ENCODE data around the gene CEBPE. TPM values are rescaled to one million over a fixed set of nuclear protein-coding genes. Genes with fewer than 3 reads are reported as not detected.

The CEBPE gene
- total and polyA plus RNA-seq, 7 donors, result 0.28 to 0.68 TPM; not detected in 5

- DNase-seq, result no peak
- intact Hi-C loops (cut with DNase I), result no loop called here
- H3K36me3 ChIP-seq, result peaks cover 0 to 9% (median 2%) of the 10 kb centered on the region in 4 donors
- WGBS, 2 donors, result 77 to 84% methylated on average over 3 of the region's 3 CpGs
- H3K4me3 ChIP-seq, result no peak overlapping the region
- H3K9me3 ChIP-seq, result no peaks in the 10 kb centered on the region
- H3K27ac ChIP-seq, result peak overlapping the region in 1 of 4 donors; percentile 24
- no peaks in the 10 kb centered on the region for H3K4me1 ChIP-seq
- H3K27me3 ChIP-seq, result no peaks in the 10 kb centered on the region
- no peak for TF ChIP-seq EP300 (IDR thresholded peaks at IDR 0.05)
- TF ChIP-seq POLR2AphosphoS5 (IDR thresholded peaks at IDR 0.05), result no peak
- TF ChIP-seq CTCF (IDR thresholded peaks at IDR 0.05), result no peak
- no peak for TF ChIP-seq POLR2A (IDR thresholded peaks at IDR 0.05)
These were observed 11.8 kb upstream of the CEBPE start for GRCh38 chr14:23130871-23131270.

- TF ChIP-seq POLR2A (IDR thresholded peaks at IDR 0.05), result no peak
- TF ChIP-seq POLR2AphosphoS5 (IDR thresholded peaks at IDR 0.05), result no peak
- TF ChIP-seq EP300 (IDR thresholded peaks at IDR 0.05), result no peak
- no peak for TF ChIP-seq CTCF (IDR thresholded peaks at IDR 0.05)
- DNase-seq, result no peak
- no peaks in the 10 kb centered on the region for H3K27me3 ChIP-seq
- H3K36me3 ChIP-seq, result peaks cover 0 to 9% (median 2%) of the 10 kb centered on the region in 4 donors
- intact Hi-C loops (cut with DNase I), result no loop called here
- H3K27ac ChIP-seq, result no peak overlapping the region
- WGBS, 2 donors, result 92 to 93% methylated on average over 7 of the region's 7 CpGs
- no peaks in the 10 kb centered on the region for H3K9me3 ChIP-seq
- no peaks in the 10 kb centered on the region for H3K4me1 ChIP-seq
- no peak overlapping the region for H3K4me3 ChIP-seq
These were observed 10.8 kb upstream of the CEBPE start for GRCh38 chr14:23129759-23130316.

GRCh38 chr14:23128969-23129758 lies 10.1 kb upstream of the CEBPE start:
- Histone ChIP-seq H3K27me3 (no peaks in the 10 kb centered on the region), H3K4me1 (no peaks in the 10 kb centered on the region), H3K36me3 (peaks cover 0 to 9% (median 2%) of the 10 kb centered on the region in 4 donors), H3K4me3 (no peak overlapping the region), H3K9me3 (no peaks in the 10 kb centered on the region), H3K27ac (no peak overlapping the region)
- DNase-seq, result no peak
- intact Hi-C loops (cut with DNase I), result no loop called here
- WGBS, 2 donors, result 89 to 96% methylated on average over 7 of the region's 7 CpGs
- TF ChIP-seq CTCF (IDR thresholded peaks at IDR 0.05), result no peak
- no peak for TF ChIP-seq POLR2AphosphoS5 (IDR thresholded peaks at IDR 0.05)
- no peak for TF ChIP-seq EP300 (IDR thresholded peaks at IDR 0.05)
- TF ChIP-seq POLR2A (IDR thresholded peaks at IDR 0.05), result no peak

- H3K4me1 ChIP-seq, result no peaks in the 10 kb centered on the region
- no peaks in the 10 kb centered on the region for H3K9me3 ChIP-seq
- no peak overlapping the region for H3K27ac ChIP-seq
- peaks cover 0 to 2% (median 0%) of the 10 kb centered on the region in 3 donors for H3K27me3 ChIP-seq
- intact Hi-C loops (cut with DNase I), result no loop called here
- H3K4me3 ChIP-seq, result no peak overlapping the region
- DNase-seq, result no peak
- peaks cover 0 to 9% (median 2%) of the 10 kb centered on the region in 4 donors for H3K36me3 ChIP-seq
- WGBS, 2 donors, result 92 to 94% methylated on average over 3 of the region's 3 CpGs
- no peak for TF ChIP-seq POLR2A (IDR thresholded peaks at IDR 0.05)
- TF ChIP-seq CTCF (IDR thresholded peaks at IDR 0.05), result no peak
- no peak for TF ChIP-seq POLR2AphosphoS5 (IDR thresholded peaks at IDR 0.05)
- TF ChIP-seq EP300 (IDR thresholded peaks at IDR 0.05), result no peak
These were observed 8.8 kb upstream of the CEBPE start for GRCh38 chr14:23127861-23128260.

Measured in sigmoid colon (tissue), 7 donors.